AG09309 (cell line): Measurements from ENCODE around the gene PTPRG.
"Not testable (repeated sequence)": the region's sequence is repeated elsewhere in the genome, so short reads cannot be mapped to it uniquely, and the experiment has no call there.

Source experiments
- DNase-seq: peaks from one replicate; pipeline ENCODE4 v3.0.0-alpha.2; 2010; ENCODE audit warnings: low read depth
- H3K4me3 ChIP-seq: 2 replicates; pipeline ENCODE4 v1.5.1; 2011; ENCODE audit warnings: mild to moderate bottlenecking, low read depth, low read length, moderate library complexity; ENCODE audit not compliant: control insufficient read depth
- CTCF ChIP-seq: IDR thresholded peaks from 2 replicates; pipeline ENCODE4 v1.5.1; 2011; ENCODE audit warnings: mild to moderate bottlenecking, low read depth, low read length, inconsistent platforms; ENCODE audit not compliant: insufficient read depth, control insufficient read depth; ENCODE audit errors: missing control alignments

PTPRG gene

GRCh38 chr3:61715886-61716527 lies 154.6 kb downstream of the PTPRG start:
- TF ChIP-seq CTCF: no peak
- H3K4me3 ChIP-seq: no peak overlapping the region
- DNase-seq: no peak

GRCh38 chr3:61716693-61717092 lies 155.3 kb downstream of the PTPRG start:
- not testable (repeated sequence) for H3K4me3 ChIP-seq, DNase-seq

- TF ChIP-seq CTCF: no peak
- no peak for DNase-seq
- no peak overlapping the region for H3K4me3 ChIP-seq
Measured at GRCh38 chr3:61718565-61718964, 157.2 kb downstream of the PTPRG start.

- DNase-seq: no peak
- H3K4me3 ChIP-seq: no peak overlapping the region
- TF ChIP-seq CTCF: no peak
Measured at GRCh38 chr3:61719278-61719977, 158.1 kb downstream of the PTPRG start.

GRCh38 chr3:61723038-61723437 lies 161.7 kb downstream of the PTPRG start:
- no peak for TF ChIP-seq CTCF
- DNase-seq: no peak
- H3K4me3 ChIP-seq: no peak overlapping the region

- no peak for DNase-seq
- no peak for TF ChIP-seq CTCF
- no peak overlapping the region for H3K4me3 ChIP-seq
Measured at GRCh38 chr3:61724183-61724582, 162.8 kb downstream of the PTPRG start.

GRCh38 chr3:61724801-61725200 lies 163.4 kb downstream of the PTPRG start:
- H3K4me3 ChIP-seq: no peak overlapping the region
- no peak for DNase-seq
- no peak for TF ChIP-seq CTCF
